Neural cell (in vitro differentiated cells): ENCODE data around the gene NHSL1. TPM values are rescaled to one million over a fixed set of nuclear protein-coding genes. Genes with fewer than 3 reads are reported as not detected.

Experiments
- H2AFZ ChIP-seq: fragments of 200-600, 300-800 bp; sonication (generic), shearing (Covaris generic); 2 replicates; pipeline ENCODE4 v1.6.0; 2014; ENCODE audit warnings: low read depth, mild to moderate bottlenecking, antibody characterized with exemption, low read length, moderate library complexity
- H3F3A ChIP-seq: fragments of 200-600 bp; shearing (Covaris generic); 2 replicates; pipeline ENCODE4 v1.6.1; 2016; ENCODE audit warnings: mild to moderate bottlenecking, moderate library complexity, mixed read lengths, antibody characterized with exemption, low read length; ENCODE audit not compliant: insufficient read depth, poor library complexity, severe bottlenecking
- H3K27ac ChIP-seq: fragments of 200-600, 300-800 bp; sonication (generic), shearing (Covaris generic); 2 replicates; pipeline ENCODE4 v1.5.1; 2014; ENCODE audit warnings: mild to moderate bottlenecking, low read length, moderate library complexity
- H3K27me3 ChIP-seq: fragments of 300-800, 200-600 bp; sonication (generic), shearing (Covaris generic); 2 replicates; pipeline ENCODE4 v1.6.0; 2014; ENCODE audit warnings: mild to moderate bottlenecking, low read depth, low read length, moderate library complexity; ENCODE audit not compliant: insufficient read depth
- H3K36me3 ChIP-seq: fragments of 300-800, 200-600 bp; sonication (generic), shearing (Covaris generic); 2 replicates; pipeline ENCODE4 v1.5.1; 2014; ENCODE audit warnings: mild to moderate bottlenecking, antibody characterized with exemption, low read length, moderate library complexity; ENCODE audit not compliant: insufficient read depth
- H3K4me2 ChIP-seq: fragments of 300-800, 200-600 bp; sonication (generic), shearing (Covaris generic); 2 replicates; pipeline ENCODE4 v1.6.0; 2014; ENCODE audit warnings: mild to moderate bottlenecking, low read length
- H3K4me3 ChIP-seq: fragments of 300-800, 200-600 bp; sonication (generic), shearing (Covaris generic); 2 replicates; pipeline ENCODE4 v1.5.1; 2014; ENCODE audit warnings: mild to moderate bottlenecking, low read length, moderate library complexity
- H3K79me2 ChIP-seq: fragments of 200-600 bp; shearing (Covaris generic); replicated peaks from 2 replicates; pipeline ENCODE4 v1.6.0; 2014; ENCODE audit warnings: mild to moderate bottlenecking, low read length, moderate library complexity; ENCODE audit not compliant: insufficient read depth
- H3K9ac ChIP-seq: fragments of 300-800, 200-600 bp; sonication (generic), shearing (Covaris generic); 2 replicates; pipeline ENCODE4 v1.6.1; 2016; ENCODE audit warnings: mild to moderate bottlenecking, low read length, mixed read lengths
- H3K9me2 ChIP-seq: fragments of 200-600 bp; shearing (Covaris generic); 2 replicates; pipeline ENCODE4 v1.6.1; 2016; ENCODE audit warnings: mild to moderate bottlenecking, low read length, mixed read lengths; ENCODE audit not compliant: insufficient read depth
- H3K9me3 ChIP-seq: fragments of 200-600, 300-800 bp; sonication (generic), shearing (Covaris generic); 2 replicates; pipeline ENCODE4 v1.6.1; 2016; ENCODE audit warnings: mild to moderate bottlenecking, mixed run types, low read length, moderate library complexity, mixed read lengths
- H4K20me1 ChIP-seq: fragments of 200-600 bp; shearing (Covaris generic); 2 replicates; pipeline ENCODE4 v1.6.1; 2016; ENCODE audit warnings: mild to moderate bottlenecking, mixed run types; ENCODE audit not compliant: insufficient read depth
- EP300 ChIP-seq: fragments of 450-650 bp; conservative IDR thresholded peaks from 2 replicates; pipeline ENCODE4 v1.6.1; 2014; ENCODE audit warnings: antibody characterized with exemption, mild to moderate bottlenecking, moderate library complexity; ENCODE audit not compliant: poor library complexity, severe bottlenecking
- EZH2 ChIP-seq: fragments of 200-600, 300-800 bp; shearing (Covaris generic), sonication (generic); IDR thresholded peaks from 2 replicates; pipeline ENCODE4 v1.6.1; 2014; ENCODE audit warnings: antibody characterized with exemption, low read length, borderline replicate concordance, mild to moderate bottlenecking; ENCODE audit not compliant: insufficient read depth, poor library complexity, severe bottlenecking
- MXI1 ChIP-seq: fragments of 450-650 bp; conservative IDR thresholded peaks from 2 replicates; pipeline ENCODE4 v1.6.1; 2014; ENCODE audit warnings: antibody characterized with exemption, mild to moderate bottlenecking; ENCODE audit not compliant: poor library complexity, severe bottlenecking
- POLR2AphosphoS5 ChIP-seq: IDR thresholded peaks from 2 replicates; pipeline ENCODE4 v1.6.1; 2012
- RAD21 ChIP-seq: fragments of 450-650 bp; conservative IDR thresholded peaks from 2 replicates; pipeline ENCODE4 v1.6.1; 2014; ENCODE audit warnings: antibody characterized with exemption, mild to moderate bottlenecking, moderate library complexity
- SMC3 ChIP-seq: fragments of 450-650 bp; conservative IDR thresholded peaks from 2 replicates; pipeline ENCODE4 v1.6.1; 2014; ENCODE audit warnings: antibody characterized with exemption, mild to moderate bottlenecking, moderate library complexity; ENCODE audit not compliant: poor library complexity
- TAF1 ChIP-seq: IDR thresholded peaks from 2 replicates; pipeline ENCODE4 v1.6.1; 2012; ENCODE audit warnings: low read depth
- polyA plus RNA-seq: library from polyadenylated mRNA; depleted of rRNA; stranded (reverse); fragments of >200 nt; gene quantifications from 2 replicates; pipeline ENCODE4 v1.2.3, GENCODE V29; 2014
- TF ChIP-seq, protein P1 (sequence below): fragments of 450-650 bp; IDR thresholded peaks from 2 replicates; pipeline ENCODE4 v1.5.1; 2014; ENCODE audit warnings: antibody characterized with exemption, mild to moderate bottlenecking, moderate library complexity; ENCODE audit not compliant: poor library complexity, severe bottlenecking
- TF ChIP-seq, protein P2 (sequence below): IDR thresholded peaks from 2 replicates; pipeline ENCODE4 v1.6.1; 2012; ENCODE audit warnings: borderline replicate concordance

Gene NHSL1
- polyA plus RNA-seq, 1 donor from 2014 or later = 2.4 TPM

DNA sequence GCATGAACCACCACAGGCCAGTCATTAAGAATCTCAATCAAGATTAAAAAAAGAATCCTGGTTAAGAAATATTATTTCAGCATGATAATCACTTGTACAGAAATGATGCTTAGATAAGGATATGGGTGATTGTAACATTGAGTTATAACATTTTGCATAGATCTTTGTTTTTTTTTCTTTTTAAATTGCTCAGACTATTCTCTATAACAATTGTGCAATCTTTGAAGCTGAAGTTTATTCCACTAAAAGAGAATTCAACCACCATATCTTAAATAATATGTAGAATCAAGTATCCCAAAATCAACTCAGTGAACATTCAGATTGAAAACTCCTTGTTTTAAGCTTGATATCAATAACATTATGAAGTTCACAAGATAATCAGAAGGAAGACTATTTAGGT is 122.3 kb downstream of the NHSL1 start:
- no peaks in the 10 kb centered on the region for H3K79me2 ChIP-seq

DNA sequence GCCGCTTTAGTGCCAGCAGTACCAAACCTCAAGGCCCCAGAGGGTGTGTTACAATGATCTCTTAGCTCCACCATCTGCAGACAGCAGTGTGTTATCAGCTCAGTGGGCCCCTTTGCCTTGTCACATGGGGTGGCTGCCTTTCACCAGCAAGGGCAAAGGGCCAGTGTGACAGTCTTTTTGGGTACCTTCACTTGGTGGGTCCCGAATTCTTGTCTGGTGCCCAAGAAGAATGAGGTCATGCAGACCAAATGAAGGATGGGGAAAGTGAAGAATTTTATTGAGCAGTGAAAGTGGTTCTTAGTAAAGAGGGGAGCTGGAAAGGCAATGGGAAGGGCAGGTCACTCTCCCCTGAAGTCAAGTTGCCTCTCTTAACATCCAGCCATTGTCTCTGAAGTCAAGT is 124.5 kb downstream of the NHSL1 start:
- Histone ChIP-seq H3F3A (no peaks in the 10 kb centered on the region), H2AFZ (no peak overlapping the region), H3K9me3 (no peaks in the 10 kb centered on the region), H4K20me1 (no peaks in the 10 kb centered on the region), H3K79me2 (no peaks in the 10 kb centered on the region), H3K27me3 (no peaks in the 10 kb centered on the region), H3K27ac (no peak overlapping the region), H3K4me2 (no peak overlapping the region), H3K9me2 (no peaks in the 10 kb centered on the region), H3K36me3 (no peaks in the 10 kb centered on the region), H3K9ac (no peak overlapping the region), H3K4me3 (no peak overlapping the region)
- no peak for TF ChIP-seq EZH2
- no peak for TF ChIP-seq SMC3
- TF ChIP-seq EP300 = no peak
- TF ChIP-seq RAD21 = no peak
- TF ChIP-seq, protein P1, sequence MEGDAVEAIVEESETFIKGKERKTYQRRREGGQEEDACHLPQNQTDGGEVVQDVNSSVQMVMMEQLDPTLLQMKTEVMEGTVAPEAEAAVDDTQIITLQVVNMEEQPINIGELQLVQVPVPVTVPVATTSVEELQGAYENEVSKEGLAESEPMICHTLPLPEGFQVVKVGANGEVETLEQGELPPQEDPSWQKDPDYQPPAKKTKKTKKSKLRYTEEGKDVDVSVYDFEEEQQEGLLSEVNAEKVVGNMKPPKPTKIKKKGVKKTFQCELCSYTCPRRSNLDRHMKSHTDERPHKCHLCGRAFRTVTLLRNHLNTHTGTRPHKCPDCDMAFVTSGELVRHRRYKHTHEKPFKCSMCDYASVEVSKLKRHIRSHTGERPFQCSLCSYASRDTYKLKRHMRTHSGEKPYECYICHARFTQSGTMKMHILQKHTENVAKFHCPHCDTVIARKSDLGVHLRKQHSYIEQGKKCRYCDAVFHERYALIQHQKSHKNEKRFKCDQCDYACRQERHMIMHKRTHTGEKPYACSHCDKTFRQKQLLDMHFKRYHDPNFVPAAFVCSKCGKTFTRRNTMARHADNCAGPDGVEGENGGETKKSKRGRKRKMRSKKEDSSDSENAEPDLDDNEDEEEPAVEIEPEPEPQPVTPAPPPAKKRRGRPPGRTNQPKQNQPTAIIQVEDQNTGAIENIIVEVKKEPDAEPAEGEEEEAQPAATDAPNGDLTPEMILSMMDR = no peak
- TF ChIP-seq MXI1 = no peak
- no peak for TF ChIP-seq TAF1
- TF ChIP-seq, protein P2, sequence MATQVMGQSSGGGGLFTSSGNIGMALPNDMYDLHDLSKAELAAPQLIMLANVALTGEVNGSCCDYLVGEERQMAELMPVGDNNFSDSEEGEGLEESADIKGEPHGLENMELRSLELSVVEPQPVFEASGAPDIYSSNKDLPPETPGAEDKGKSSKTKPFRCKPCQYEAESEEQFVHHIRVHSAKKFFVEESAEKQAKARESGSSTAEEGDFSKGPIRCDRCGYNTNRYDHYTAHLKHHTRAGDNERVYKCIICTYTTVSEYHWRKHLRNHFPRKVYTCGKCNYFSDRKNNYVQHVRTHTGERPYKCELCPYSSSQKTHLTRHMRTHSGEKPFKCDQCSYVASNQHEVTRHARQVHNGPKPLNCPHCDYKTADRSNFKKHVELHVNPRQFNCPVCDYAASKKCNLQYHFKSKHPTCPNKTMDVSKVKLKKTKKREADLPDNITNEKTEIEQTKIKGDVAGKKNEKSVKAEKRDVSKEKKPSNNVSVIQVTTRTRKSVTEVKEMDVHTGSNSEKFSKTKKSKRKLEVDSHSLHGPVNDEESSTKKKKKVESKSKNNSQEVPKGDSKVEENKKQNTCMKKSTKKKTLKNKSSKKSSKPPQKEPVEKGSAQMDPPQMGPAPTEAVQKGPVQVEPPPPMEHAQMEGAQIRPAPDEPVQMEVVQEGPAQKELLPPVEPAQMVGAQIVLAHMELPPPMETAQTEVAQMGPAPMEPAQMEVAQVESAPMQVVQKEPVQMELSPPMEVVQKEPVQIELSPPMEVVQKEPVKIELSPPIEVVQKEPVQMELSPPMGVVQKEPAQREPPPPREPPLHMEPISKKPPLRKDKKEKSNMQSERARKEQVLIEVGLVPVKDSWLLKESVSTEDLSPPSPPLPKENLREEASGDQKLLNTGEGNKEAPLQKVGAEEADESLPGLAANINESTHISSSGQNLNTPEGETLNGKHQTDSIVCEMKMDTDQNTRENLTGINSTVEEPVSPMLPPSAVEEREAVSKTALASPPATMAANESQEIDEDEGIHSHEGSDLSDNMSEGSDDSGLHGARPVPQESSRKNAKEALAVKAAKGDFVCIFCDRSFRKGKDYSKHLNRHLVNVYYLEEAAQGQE = no peak
- no peak for TF ChIP-seq POLR2AphosphoS5

More for the DNA sequence above, 122.3 kb downstream of the NHSL1 start:
- H3K36me3 ChIP-seq = no peaks in the 10 kb centered on the region
- no peaks in the 10 kb centered on the region for H3K9me2 ChIP-seq
- H2AFZ ChIP-seq = no peak overlapping the region
- H3K27ac ChIP-seq = no peak overlapping the region
- H3K9me3 ChIP-seq = no peaks in the 10 kb centered on the region
- TF ChIP-seq MXI1 (no peak), SMC3 (no peak), EZH2 (no peak), RAD21 (no peak), POLR2AphosphoS5 (no peak)
- H3K27me3 ChIP-seq = no peaks in the 10 kb centered on the region
- no peaks in the 10 kb centered on the region for H4K20me1 ChIP-seq
- no peak overlapping the region for H3K9ac ChIP-seq
- no peak overlapping the region for H3K4me3 ChIP-seq
- H3K4me2 ChIP-seq = no peak overlapping the region
- H3F3A ChIP-seq = no peaks in the 10 kb centered on the region

DNA sequence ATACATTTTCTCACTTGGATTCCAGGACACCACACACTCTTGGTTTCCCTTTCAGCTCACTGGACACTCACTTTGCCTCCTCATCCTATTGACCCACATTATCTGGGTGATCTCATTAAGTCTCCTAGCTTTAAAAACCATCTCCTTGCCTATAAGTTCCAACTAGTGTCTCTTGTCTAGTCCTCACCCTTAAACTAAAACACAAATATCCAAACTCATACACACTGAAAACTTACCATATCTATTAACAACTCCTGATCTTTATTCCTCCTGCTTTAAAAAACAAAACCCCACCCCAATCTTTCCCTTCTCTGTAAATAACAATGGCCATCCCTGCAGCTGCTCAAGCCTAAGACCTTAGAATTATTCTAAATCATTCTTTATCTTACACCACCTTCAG is 125.1 kb downstream of the NHSL1 start:
- TF ChIP-seq EZH2 (no peak), RAD21 (no peak), SMC3 (no peak), POLR2AphosphoS5 (no peak), MXI1 (no peak), TAF1 (no peak), EP300 (no peak)
- TF ChIP-seq, protein P1 = no peak
- TF ChIP-seq, protein P2 = no peak
- Histone ChIP-seq H3K27me3 (no peaks in the 10 kb centered on the region), H3K9me2 (no peaks in the 10 kb centered on the region), H3K4me3 (no peak overlapping the region), H3K27ac (no peak overlapping the region), H3K9ac (no peak overlapping the region), H3K79me2 (no peaks in the 10 kb centered on the region), H3K9me3 (no peaks in the 10 kb centered on the region), H3F3A (no peaks in the 10 kb centered on the region), H4K20me1 (no peaks in the 10 kb centered on the region), H2AFZ (no peak overlapping the region), H3K4me2 (no peak overlapping the region), H3K36me3 (no peaks in the 10 kb centered on the region)
